HG03571 (cell line): ENCODE data around the gene ZG16.

ENCODE experiments used
- ATAC-seq: cut with Tn5 transposase; IDR thresholded peaks from one replicate; pipeline ENCODE4 v1.9.1; 2021; ENCODE audit not compliant: unreplicated experiment

The ZG16 gene

GRCh38 chr16:29820271-29820701, 42.2 kb downstream of the ZG16 start, which contains the start of gene MVP:
Gene MVP (plus strand): TSS chr16:29820462. CDS start chr16:29830550, 10,088 bp downstream.
- no peak for ATAC-seq

GRCh38 chr16:29820730-29821642, 42.9 kb downstream of the ZG16 start:
- ATAC-seq, result no peak

- ATAC-seq, result no peak
Measured at GRCh38 chr16:29821643-29822115, 43.6 kb downstream of the ZG16 start.

- no peak for ATAC-seq
Measured at GRCh38 chr16:29824589-29825144, 46.6 kb downstream of the ZG16 start.

- no peak for ATAC-seq
Measured at GRCh38 chr16:29825145-29826044, 47.3 kb downstream of the ZG16 start.

GRCh38 chr16:29826342-29826695, 48.3 kb downstream of the ZG16 start:
- no peak for ATAC-seq

GRCh38 chr16:29830774-29831173, 52.7 kb downstream of the ZG16 start:
- ATAC-seq, result no peak

- ATAC-seq, result no peak
Measured at GRCh38 chr16:29831490-29831889, 53.4 kb downstream of the ZG16 start.
